Activated gamma-delta T cell (primary cell): ENCODE results near the gene RBP3.

ENCODE experiments used
- DNase-seq: peaks from one replicate; lab custom pipeline; 2025; lab: John Stamatoyannopoulos, UW

The RBP3 gene

DNA sequence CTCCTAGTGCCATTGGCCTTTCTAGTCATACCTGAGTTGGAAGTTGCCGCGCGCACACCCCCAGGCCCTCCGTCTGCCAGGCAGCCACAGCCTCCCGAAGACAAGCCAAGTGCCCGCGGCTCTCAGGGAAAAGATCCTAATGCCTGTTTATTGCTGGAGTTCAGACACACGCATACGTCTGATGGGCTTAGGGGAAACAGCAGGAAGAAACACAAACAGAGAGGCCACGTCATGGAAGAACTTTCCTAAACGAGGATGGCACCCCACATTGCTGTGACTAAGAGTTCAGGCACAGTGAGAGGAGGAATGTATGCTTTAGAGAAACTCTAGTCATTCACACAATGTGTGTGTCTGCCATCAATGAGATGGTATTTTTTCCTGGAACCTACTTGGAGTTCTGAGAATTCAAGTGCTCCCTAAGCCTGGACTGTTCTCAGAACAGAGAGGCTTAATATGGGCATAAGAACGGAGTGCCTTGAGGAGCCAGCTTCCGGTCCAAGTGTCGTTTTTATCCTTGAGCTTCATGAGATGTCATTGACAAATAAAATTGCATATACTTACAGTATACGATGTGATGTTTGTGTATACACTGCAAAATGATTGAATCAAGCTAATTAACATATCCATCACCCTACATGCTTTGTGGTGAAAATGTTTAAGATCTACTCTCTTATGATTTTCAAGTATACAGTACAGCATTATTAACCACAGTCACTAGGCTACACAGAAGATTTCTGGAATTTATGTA, 11.6 kb upstream of the RBP3 start:
- no peak for DNase-seq

DNA sequence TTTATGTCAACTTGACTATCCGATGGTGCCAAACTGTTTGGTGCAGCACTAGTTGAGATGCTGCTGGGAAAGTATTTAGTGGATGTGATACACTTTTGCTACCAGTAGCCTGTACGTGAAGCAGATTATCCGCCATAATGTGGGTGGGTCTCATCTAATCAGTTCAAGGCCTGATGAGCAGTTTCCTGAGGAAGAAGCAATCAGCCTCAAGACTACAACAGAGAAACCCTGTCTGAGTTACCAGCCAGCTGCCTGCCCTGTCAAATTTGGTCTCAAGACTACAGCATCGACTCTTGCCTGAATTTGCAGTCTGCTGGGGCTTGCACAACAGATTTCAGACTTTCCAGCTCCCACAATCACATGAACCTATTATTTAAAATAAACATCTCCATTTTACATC, 10.9 kb upstream of the RBP3 start:
- no peak for DNase-seq

DNA sequence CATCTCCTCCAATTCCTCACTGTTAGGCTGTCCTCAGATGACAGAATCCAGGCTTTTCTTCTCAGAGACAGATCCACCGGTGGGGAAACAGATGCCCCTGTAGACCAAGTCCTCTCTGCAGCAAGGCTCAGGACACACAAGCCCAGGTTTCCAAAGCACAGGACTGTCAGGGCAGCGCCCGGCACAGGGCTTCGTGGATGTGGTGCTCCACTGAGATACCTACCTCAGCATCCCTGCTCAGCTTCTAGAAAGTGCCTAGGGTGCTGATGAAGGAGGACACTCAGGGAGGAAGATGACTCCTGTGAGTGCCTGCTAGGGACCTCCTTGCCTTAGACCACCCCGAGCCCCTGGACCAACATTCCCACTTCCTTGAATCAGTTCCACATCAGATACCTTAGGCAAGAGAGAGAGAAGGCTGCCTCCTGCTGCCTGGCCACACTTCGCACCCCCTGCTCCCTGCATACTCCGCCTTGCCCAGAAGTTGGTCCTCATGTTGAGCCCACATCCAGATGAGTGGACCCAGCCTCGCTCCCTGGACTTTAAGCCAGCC, 8.9 kb upstream of the RBP3 start:
- no peak for DNase-seq

DNA sequence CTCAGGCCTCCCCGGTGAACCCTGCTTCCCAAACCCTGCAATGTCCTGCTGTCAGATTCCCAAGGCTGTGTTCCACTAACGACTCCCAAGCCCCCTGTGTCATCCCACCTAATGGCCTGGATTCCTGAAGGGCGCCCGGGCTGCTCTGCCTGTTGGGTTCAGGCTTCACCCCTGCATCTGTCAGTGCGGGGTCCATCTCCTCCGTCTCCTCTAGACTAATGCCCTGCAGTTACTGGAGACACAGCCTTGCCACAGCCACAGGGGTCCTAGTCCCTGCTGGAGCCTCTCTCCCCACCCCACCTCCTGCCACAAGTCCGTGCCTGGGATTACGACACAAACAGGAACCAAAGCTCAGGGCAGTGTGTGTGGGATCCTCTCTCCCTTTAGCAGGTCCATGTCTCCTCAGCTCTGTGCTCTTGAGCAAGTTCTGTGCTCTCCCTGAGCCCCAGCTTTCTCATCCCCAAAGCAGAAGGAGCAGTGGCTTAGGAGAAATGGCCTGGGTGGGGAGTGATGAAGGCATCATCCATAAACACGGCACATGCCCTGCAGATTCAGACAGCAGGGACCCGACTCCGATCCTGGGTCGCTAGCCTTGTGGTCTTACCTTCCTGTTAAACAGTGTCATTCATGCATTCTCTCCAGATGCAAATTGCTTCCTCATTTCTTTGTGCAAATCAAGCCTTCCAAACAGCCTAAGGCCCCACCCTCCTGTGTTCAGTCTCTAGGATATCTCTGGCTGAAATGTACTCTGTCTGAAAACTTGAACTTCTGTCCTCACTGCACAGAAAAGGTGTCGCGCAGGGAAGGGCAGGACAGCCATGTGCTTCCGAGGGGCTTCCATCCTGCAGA, 8.2 kb upstream of the RBP3 start:
- DNase-seq, result no peak

DNA sequence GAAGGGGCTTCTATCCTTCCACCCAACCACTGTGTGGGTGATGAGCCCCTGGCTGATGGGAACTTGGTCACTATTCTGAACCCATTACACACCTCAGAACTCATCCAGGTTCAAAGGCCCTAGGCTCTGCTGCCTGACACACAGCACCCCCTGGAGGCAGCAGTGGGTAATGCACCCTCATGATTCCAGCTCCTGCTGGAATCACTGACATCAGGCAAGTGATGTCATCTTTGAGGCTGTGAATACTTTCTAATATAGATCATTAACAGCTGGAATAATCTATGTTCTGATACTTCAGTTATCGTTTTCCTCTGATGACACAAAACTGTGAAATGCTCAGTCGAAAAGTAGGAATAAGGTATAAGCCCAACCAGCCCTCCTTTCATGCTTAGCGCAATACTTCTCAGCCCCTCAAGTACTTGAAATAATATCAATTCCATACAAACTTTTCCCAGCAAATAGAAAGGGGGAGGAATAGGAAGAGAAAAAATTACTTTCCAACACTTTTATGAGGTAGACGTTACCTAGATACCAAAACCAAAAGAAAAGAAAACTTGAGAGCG, 7.5 kb upstream of the RBP3 start:
- DNase-seq, result no peak

DNA sequence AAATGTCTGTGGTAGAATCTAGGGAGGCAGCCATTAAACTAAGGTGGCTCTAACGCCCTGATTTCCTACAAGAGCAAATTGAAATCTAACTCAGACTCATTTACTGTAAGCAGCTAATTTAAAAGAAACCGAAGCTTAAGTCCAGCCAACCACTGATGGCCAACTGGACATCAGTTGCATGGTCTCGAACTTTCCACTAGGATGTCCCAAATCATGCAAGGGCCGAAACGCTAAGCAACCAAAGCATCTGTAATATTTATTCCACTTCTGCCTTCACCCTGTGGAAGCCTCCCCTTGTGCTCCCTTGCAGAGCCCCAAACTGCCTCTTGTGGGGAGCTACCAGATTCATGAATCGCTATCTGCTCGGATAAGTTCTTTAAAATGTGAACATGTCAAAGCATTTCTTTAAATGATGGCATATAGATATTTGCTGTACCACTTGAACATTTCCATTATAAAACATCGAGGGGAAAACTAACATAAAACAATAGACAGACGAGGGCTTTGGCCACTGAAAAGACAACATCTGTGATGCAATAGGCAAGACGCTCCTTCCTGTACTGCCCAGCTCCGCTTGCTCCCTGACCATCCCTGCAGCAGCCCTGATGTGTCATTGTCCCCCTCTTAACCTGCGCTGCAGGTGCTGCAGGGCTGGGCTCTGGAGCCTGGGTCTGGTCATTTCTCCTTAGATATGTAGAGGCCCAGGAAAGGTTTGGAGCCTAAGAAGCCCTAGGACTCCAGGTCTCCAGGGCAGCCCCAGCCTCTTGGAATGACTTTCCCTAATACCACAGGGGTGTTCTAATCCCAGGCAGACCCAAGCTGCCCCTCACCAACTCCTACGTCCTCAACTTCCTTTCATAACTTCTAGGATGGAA, 2.9 kb upstream of the RBP3 start:
- no peak for DNase-seq

DNA sequence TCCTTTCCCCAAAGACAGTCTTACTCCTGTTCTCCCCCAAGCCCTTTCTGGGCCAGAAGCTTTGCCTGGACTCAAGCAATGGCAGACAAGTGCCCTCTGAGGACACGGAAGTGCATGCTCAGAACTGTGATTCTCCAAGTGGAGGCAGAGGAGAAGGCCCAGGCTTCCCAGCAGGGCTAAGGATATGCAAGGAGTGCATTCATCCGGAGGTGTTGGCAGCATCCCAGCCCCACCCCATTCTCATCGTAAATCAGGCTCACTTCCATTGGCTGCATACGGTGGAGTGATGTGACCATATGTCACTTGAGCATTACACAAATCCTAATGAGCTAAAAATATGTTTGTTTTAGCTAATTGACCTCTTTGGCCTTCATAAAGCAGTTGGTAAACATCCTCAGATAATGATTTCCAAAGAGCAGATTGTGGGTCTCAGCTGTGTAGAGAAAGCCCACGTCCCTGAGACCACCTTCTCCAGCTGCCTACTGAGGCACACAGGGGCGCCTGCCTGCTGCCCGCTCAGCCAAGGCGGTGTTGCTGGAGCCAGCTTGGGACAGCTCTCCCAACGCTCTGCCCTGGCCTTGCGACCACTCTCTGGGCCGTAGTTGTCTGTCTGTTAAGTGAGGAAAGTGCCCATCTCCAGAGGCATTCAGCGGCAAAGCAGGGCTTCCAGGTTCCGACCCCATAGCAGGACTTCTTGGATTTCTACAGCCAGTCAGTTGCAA, 1.4 kb upstream of the RBP3 start:
- DNase-seq, result no peak

DNA sequence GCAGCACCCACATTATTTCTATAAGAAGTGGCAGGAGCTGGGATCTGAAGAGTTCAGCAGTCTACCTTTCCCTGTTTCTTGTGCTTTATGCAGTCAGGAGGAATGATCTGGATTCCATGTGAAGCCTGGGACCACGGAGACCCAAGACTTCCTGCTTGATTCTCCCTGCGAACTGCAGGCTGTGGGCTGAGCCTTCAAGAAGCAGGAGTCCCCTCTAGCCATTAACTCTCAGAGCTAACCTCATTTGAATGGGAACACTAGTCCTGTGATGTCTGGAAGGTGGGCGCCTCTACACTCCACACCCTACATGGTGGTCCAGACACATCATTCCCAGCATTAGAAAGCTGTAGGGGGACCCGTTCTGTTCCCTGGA, 874 bp upstream of the RBP3 start:
- DNase-seq, result no peak

DNA sequence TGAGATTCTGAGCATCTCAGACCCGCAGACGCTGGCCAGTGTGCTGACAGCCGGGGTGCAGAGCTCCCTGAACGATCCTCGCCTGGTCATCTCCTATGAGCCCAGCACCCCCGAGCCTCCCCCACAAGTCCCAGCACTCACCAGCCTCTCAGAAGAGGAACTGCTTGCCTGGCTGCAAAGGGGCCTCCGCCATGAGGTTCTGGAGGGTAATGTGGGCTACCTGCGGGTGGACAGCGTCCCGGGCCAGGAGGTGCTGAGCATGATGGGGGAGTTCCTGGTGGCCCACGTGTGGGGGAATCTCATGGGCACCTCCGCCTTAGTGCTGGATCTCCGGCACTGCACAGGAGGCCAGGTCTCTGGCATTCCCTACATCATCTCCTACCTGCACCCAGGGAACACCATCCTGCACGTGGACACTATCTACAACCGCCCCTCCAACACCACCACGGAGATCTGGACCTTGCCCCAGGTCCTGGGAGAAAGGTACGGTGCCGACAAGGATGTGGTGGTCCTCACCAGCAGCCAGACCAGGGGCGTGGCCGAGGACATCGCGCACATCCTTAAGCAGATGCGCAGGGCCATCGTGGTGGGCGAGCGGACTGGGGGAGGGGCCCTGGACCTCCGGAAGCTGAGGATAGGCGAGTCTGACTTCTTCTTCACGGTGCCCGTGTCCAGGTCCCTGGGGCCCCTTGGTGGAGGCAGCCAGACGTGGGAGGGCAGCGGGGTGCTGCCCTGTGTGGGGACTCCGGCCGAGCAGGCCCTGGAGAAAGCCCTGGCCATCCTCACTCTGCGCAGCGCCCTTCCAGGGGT, 703 bp downstream of the RBP3 start:
- no peak for DNase-seq

DNA sequence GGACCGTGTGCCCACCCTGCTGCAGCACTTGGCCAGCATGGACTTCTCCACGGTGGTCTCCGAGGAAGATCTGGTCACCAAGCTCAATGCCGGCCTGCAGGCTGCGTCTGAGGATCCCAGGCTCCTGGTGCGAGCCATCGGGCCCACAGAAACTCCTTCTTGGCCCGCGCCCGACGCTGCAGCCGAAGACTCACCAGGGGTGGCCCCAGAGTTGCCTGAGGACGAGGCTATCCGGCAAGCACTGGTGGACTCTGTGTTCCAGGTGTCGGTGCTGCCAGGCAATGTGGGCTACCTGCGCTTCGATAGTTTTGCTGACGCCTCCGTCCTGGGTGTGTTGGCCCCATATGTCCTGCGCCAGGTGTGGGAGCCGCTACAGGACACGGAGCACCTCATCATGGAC, 1.4 kb downstream of the RBP3 start:
- DNase-seq, result no peak

DNA sequence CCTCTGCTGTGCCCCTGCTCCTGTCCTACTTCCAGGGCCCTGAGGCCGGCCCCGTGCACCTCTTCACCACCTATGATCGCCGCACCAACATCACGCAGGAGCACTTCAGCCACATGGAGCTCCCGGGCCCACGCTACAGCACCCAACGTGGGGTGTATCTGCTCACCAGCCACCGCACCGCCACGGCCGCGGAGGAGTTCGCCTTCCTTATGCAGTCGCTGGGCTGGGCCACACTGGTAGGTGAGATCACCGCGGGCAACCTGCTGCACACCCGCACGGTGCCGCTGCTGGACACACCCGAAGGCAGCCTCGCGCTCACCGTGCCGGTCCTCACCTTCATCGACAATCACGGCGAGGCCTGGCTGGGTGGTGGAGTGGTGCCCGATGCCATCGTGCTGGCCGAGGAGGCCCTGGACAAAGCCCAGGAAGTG, 1.8 kb downstream of the RBP3 start:
- DNase-seq, result no peak

DNA sequence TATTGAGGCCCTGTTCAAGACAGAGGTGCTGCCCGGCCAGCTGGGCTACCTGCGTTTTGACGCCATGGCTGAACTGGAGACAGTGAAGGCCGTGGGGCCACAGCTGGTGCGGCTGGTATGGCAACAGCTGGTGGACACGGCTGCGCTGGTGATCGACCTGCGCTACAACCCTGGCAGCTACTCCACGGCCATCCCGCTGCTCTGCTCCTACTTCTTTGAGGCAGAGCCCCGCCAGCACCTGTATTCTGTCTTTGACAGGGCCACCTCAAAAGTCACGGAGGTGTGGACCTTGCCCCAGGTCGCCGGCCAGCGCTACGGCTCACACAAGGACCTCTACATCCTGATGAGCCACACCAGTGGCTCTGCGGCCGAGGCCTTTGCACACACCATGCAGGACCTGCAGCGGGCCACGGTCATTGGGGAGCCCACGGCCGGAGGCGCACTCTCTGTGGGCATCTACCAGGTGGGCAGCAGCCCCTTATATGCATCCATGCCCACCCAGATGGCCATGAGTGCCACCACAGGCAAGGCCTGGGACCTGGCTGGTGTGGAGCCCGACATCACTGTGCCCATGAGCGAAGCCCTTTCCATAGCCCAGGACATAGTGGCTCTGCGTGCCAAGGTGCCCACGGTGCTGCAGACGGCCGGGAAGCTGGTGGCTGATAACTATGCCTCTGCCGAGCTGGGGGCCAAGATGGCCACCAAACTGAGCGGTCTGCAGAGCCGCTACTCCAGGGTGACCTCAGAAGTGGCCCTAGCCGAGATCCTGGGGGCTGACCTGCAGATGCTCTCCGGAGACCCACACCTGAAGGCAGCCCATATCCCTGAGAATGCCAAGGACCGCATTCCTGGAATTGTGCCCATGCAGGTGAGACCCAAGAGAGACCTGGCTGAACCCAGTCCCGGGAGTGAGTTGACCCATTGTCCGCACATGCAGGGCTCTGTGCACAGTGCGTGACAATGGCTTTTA, 2.8 kb downstream of the RBP3 start:
- DNase-seq, result no peak

DNA sequence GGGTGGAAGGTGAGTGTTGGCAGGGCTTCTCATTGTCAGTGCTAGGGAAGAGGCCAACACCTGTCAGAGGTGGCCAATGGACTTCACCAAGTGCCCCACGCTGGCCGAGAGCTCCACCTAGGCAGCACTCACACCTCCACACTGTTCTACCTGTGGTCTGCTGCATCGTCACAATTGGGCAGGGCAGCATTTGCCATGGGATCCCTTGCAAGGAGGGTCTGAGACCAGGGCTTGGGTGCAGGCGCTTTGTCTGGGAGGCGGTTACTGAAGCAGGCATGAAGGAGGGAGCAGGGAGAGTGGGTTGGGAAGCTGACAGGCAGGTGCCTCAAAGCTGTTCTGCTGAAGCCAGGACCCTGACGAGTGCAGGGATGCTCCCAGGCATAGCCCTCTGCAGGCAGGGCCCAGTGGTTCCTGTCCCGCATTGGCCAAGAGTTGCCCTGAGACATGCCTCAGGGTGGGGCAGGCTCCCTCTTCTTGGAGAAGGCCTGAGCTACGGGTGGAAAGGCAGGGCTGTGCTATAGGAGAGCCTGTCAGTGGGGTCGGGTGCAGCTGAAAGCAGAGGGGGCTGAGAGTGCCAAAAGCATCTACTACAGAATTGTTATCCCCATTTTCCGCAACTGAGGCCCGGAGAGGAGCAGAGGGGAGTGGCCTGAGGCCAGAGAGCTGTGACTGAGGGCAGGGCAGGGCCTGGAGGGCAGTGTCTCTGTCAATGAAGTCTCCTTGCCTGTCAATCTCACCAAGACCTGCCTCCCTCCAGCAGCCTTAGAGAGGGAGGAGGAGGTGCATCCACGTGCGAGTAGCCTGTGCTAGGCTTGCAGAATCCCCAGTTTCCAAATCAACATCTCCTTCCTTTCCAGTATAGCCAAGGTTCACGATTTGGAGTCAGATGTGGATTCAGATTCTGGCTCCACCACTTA, 4.0 kb downstream of the RBP3 start:
- no peak for DNase-seq

DNA sequence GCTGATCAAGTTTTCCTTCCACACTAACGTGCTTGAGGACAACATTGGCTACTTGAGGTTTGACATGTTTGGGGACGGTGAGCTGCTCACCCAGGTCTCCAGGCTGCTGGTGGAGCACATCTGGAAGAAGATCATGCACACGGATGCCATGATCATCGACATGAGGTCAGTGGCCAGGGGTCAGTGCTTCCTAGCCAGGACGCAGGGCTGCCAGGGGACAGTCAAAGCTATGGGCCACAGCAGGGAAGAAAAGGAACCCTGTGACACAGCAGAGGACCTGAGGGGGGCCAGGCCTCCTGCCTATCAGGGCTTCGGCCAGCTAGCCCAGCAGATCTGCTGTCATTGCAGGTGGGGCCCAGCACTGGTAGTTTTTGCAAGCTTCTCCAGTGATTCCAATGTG, 5.2 kb downstream of the RBP3 start:
- no peak for DNase-seq

DNA sequence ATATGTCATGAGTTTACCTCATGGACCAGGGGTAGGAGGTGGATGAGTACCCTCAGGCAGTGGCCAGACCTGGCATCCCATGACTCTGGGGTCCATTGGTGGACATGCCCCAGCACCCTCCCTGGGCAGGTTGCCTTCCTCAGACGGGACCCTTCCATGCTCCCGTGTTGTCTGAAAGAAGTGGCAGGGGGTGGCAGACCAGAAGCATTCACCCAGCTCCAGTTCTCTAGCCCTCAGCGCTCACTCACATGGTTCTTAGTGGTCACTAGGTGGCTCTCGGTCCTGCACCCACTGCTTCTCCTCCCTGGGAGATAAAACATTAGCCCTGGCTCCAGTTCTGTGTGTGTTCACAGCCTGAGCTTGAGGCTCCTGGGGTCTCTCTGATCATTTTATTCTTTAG, 6.0 kb downstream of the RBP3 start:
- DNase-seq, result no peak

DNA sequence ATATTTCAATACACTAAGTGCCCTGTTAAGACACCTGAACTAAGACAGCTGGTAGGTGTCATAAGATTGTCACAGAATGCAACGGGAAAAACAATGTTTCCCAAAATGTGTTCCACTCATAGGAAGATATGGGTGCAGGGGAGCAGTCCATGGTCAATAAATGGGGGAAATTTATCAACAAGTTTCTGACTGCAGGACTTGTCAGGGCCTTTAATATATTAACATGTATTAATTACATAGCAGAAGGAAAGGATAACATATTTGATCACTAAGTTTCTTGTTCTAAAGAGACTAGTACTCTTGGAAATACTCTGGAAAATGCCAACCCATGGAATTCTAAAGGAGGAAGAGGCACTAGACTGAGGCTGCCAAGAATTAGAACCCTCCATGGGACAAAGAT, 6.7 kb downstream of the RBP3 start:
- no peak for DNase-seq

DNA sequence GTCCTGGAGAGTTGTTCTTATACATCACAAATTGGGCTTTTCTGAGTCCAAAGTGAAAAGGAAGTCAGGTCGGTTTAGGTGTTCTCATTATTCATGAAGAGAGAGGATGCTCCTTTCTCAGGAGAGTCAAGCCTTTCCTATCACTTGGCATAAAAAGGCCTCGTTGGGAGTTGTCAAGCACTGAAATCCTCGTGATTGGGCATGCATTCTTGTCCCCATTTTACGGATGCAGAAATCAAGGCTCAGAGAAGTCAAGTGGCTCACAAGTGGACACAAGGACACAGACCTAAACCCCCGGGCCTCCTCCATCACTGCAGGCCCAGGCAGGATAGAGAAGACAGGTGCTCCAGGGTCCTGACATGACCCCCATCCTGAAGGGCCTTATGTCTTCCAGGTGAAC, 8.5 kb downstream of the RBP3 start:
- DNase-seq, result no peak

DNA sequence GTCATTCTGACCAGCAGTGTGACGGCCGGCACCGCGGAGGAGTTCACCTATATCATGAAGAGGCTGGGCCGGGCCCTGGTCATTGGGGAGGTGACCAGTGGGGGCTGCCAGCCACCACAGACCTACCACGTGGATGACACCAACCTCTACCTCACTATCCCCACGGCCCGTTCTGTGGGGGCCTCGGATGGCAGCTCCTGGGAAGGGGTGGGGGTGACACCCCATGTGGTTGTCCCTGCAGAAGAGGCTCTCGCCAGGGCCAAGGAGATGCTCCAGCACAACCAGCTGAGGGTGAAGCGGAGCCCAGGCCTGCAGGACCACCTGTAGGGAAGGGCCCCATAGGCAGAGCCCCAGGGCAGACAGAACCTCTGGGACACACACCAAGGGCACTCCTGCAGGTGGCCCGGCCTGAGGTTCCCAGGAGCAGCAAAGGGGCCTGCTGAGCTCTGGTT, 9.0 kb downstream of the RBP3 start:
- DNase-seq, result no peak
